Upper lobe of right lung (tissue), 1 donor: Measurements from ENCODE around the gene PHF14. TPM values are rescaled to one million over a fixed set of nuclear protein-coding genes. Genes with fewer than 3 reads are reported as not detected.
"Not testable (repeated sequence)": the region's sequence is repeated elsewhere in the genome, so short reads cannot be mapped to it uniquely, and the experiment has no call there.

Experiments used
- ATAC-seq: fragments of 200-7000 bp; cut with Tn5 transposase; one replicate; pipeline ENCODE4 v1.9.1; 2020; ENCODE audit warnings: mild to moderate bottlenecking, moderate library complexity
- DNase-seq: peaks from one replicate; pipeline ENCODE4 v3.0.0-alpha.2; 2020
- H3K27ac ChIP-seq: fragments of 200-600 bp; one replicate; pipeline ENCODE4 v1.8.0; 2022
- H3K27me3 ChIP-seq: fragments of 200-600 bp; one replicate; pipeline ENCODE4 v1.8.0; 2022; ENCODE audit warnings: mild to moderate bottlenecking
- H3K36me3 ChIP-seq: fragments of 200-600 bp; one replicate; pipeline ENCODE4 v1.8.0; 2022
- H3K4me1 ChIP-seq: fragments of 200-600 bp; one replicate; pipeline ENCODE4 v1.8.0; 2022
- H3K4me3 ChIP-seq: fragments of 200-600 bp; one replicate; pipeline ENCODE4 v1.8.0; 2022; ENCODE audit warnings: mild to moderate bottlenecking
- H3K9me3 ChIP-seq: fragments of 200-600 bp; one replicate; pipeline ENCODE4 v1.8.0; 2022
- CTCF ChIP-seq: fragments of 200-600 bp; IDR thresholded peaks from one replicate; pipeline ENCODE4 v1.8.0; 2022; ENCODE audit warnings: antibody characterized with exemption
- intact Hi-C: fragments of 100-400 bp; cut with DNase I; formaldehyde crosslinking; loops from one replicate; pipeline ENCODE4 v1.11.0; 2022
- total RNA-seq: library from RNA; stranded (reverse); fragmentation: NEBNext Ultra II Directional; extraction: Animal tissue kit (Norgen Biotek cat#: 25700); gene quantifications from one replicate; pipeline ENCODE4 v1.2.1, GENCODE V29; 2021
- donor health status: DM: no; HTN: yes; CAD: no; lungs with severe emphysema.

The PHF14 gene
- total RNA-seq, 1 donor from 2014 or later = 30.4 TPM

- H3K36me3 ChIP-seq = no peaks in the 10 kb centered on the region
- H3K9me3 ChIP-seq = no peaks in the 10 kb centered on the region
- H3K4me1 ChIP-seq = no peaks in the 10 kb centered on the region
- intact Hi-C loops = no loop called here
- no peaks in the 10 kb centered on the region for H3K27me3 ChIP-seq
- no peak for TF ChIP-seq CTCF
- no peak overlapping the region for H3K4me3 ChIP-seq
- ATAC-seq = peak; percentile 29
- no peak for DNase-seq
- H3K27ac ChIP-seq = no peak overlapping the region
Measured at GRCh38 chr7:10952588-10952987, 21.1 kb upstream of the PHF14 start.

- DNase-seq, H3K4me1 ChIP-seq, intact Hi-C loops, ATAC-seq, H3K27me3 ChIP-seq, H3K4me3 ChIP-seq, H3K27ac ChIP-seq, H3K36me3 ChIP-seq, H3K9me3 ChIP-seq: not testable (repeated sequence)
Measured at GRCh38 chr7:10953078-10953750, 20.5 kb upstream of the PHF14 start.

- no peak for ATAC-seq
- no peaks in the 10 kb centered on the region for H3K27me3 ChIP-seq
- H3K4me1 ChIP-seq = no peaks in the 10 kb centered on the region
- no peaks in the 10 kb centered on the region for H3K9me3 ChIP-seq
- H3K27ac ChIP-seq = no peak overlapping the region
- intact Hi-C loops = no loop called here
- no peak for DNase-seq
- no peak for TF ChIP-seq CTCF
- no peaks in the 10 kb centered on the region for H3K36me3 ChIP-seq
- no peak overlapping the region for H3K4me3 ChIP-seq
Measured at GRCh38 chr7:10956528-10956927, 17.1 kb upstream of the PHF14 start.

GRCh38 chr7:10960242-10960641 is 13.4 kb upstream of the PHF14 start:
- H3K4me3 ChIP-seq, intact Hi-C loops, H3K4me1 ChIP-seq, H3K9me3 ChIP-seq, H3K27ac ChIP-seq, H3K27me3 ChIP-seq, DNase-seq, ATAC-seq, H3K36me3 ChIP-seq: not testable (repeated sequence)

- H3K4me1 ChIP-seq, DNase-seq, H3K4me3 ChIP-seq, H3K27ac ChIP-seq, ATAC-seq, H3K9me3 ChIP-seq, intact Hi-C loops, H3K27me3 ChIP-seq, H3K36me3 ChIP-seq: not testable (repeated sequence)
Measured at GRCh38 chr7:10965016-10965415, 8.7 kb upstream of the PHF14 start.

- Histone ChIP-seq H3K36me3 (peaks cover 5% of the 10 kb centered on the region), H3K4me1 (peaks cover 9% of the 10 kb centered on the region), H3K27ac (no peak overlapping the region), H3K9me3 (no peaks in the 10 kb centered on the region), H3K4me3 (no peak overlapping the region), H3K27me3 (no peaks in the 10 kb centered on the region)
- no peak for ATAC-seq
- intact Hi-C loops = no loop called here
- no peak for TF ChIP-seq CTCF
- no peak for DNase-seq
Measured at GRCh38 chr7:10972174-10972573, 1.5 kb upstream of the PHF14 start.

- Histone ChIP-seq H3K27me3 (no peaks in the 10 kb centered on the region), H3K27ac (peak overlapping the region; percentile 90), H3K4me1 (peaks cover 9% of the 10 kb centered on the region), H3K9me3 (no peaks in the 10 kb centered on the region), H3K36me3 (peaks cover 5% of the 10 kb centered on the region), H3K4me3 (peak overlapping the region; percentile 89)
- no peak for DNase-seq
- TF ChIP-seq CTCF = no peak
- peak; percentile 24 for ATAC-seq
- intact Hi-C loops = no loop called here
Measured at GRCh38 chr7:10973942-10974911, 555 bp downstream of the PHF14 start.
